ENCODE data around the gene MYB. TPM values are rescaled to one million over a fixed set of nuclear protein-coding genes. Genes with fewer than 3 reads are reported as not detected.
A peak's percentile ranks its signal among the peaks of the same experiment; 100 is the strongest.
"Not testable (repeated sequence)": the region's sequence is repeated elsewhere in the genome, so short reads cannot be mapped to it uniquely, and the experiment has no call there.

Gene MYB
- total and polyA plus RNA-seq, 5 donors from 2014 or later, result 1.4 to 17.4 (median 4.6) TPM

DNA sequence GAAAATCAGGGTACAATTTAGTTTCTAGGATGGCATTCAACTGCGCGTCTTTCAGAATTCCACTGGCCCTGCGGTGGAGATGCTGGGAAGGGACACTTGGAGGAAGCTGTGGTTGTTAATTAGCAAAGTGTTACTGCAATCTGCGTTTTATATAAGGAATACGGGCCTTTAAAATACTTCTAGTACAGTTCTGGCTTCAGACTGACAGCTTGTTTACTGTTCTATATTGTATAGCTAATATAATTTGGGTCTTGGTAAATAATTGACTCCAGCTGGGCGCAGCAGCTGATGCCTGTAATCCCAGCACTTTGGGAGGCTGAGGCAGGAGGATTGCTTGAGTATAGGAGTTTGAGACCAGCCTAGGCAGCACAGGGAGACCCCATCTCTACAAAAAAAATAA lies 63.7 kb downstream of the MYB start:
- H3K27ac Mint-ChIP-seq, result no peak overlapping the region
- H3K4me1 Mint-ChIP-seq, result peaks cover 0 to 4% (median 1%) of the 10 kb centered on the region in 4 donors
- H3K27me3 ChIP-seq (ENCODE audit: control insufficient read depth, insufficient read depth, low read length), result no peaks in the 10 kb centered on the region
- peaks cover 4% of the 10 kb centered on the region for H3K27me3 Mint-ChIP-seq
- H3K9me3 ChIP-seq (ENCODE audit: control insufficient read depth in 2 of 2, low read length in 2 of 2), result no peaks in the 10 kb centered on the region
- DNase-seq, result no peak
- H3K4me1 ChIP-seq (ENCODE audit: control insufficient read depth, insufficient read depth, low read length, poor library complexity, severe bottlenecking), result no peaks in the 10 kb centered on the region
- no peaks in the 10 kb centered on the region for H3K36me3 Mint-ChIP-seq
- no peak overlapping the region for H3K27ac ChIP-seq (ENCODE audit: insufficient read depth, low read length, poor library complexity, severe bottlenecking)
- no peak for ATAC-seq (ENCODE audit: low read depth in 2 of 2)
- no peaks in the 10 kb centered on the region for H3K36me3 ChIP-seq (ENCODE audit: control insufficient read depth, insufficient read depth, low read length)
- peaks cover 0 to 1% (median 0%) of the 10 kb centered on the region in 7 donors for H3K9me3 Mint-ChIP-seq
- H3K4me3 ChIP-seq (ENCODE audit: low read depth, low read length), result no peak overlapping the region
- peak overlapping the region in 1 of 4 donors; percentile 27 for H3K4me3 Mint-ChIP-seq

DNA sequence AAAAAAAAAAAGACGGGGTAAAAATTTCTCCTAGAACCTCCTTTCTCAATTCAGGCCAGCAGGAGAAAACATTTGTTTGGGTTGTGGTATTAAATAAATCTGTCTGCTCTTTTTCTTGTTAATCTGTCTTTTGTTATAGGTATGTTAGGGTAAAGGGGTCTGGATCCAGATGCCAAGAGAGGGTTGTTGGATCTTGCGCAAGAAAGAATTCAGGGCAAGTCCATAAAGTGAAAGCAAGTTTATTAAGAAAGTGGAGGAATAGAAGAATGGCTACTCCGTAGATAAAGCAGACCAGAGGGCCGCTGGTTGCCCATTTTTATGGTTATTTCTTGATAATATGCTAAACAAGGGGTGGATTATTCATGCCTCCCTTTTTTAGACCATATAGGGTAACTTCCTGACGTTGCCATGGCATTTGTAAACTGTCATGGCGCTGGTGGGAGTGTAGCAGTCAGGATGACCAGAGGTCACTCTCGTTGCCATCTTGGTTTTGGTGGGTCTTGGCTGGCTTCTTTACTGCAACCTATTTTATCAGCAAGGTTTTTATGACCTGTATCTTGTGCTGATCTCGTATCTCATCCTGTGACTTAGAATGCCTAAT lies 65.4 kb downstream of the MYB start:
- ATAC-seq (ENCODE audit: low read depth in 2 of 2), result not testable (repeated sequence)

DNA sequence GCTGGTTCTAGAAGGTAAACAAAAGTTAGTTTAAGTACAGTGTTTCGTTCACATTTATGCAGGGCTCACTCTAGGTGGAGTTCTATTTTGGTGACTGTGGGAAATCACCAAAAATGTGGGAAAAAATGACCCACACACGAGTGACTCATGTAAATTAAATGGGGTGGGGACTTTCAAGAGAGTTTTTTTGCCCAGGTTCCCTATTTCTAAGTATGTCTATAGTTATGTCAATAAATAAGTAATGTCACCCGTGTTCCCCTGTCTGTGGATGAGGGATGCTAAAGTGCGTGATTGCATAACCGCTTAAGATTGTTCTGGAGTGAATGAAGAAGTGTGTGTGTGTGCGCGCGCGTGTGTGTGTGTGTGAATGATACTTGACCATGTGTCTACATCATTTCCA lies 69.1 kb downstream of the MYB start:
- Mint-ChIP-seq H3K4me1 (no peaks in the 10 kb centered on the region), H3K27ac (no peak overlapping the region), H3K27me3 (peaks cover 4% of the 10 kb centered on the region), H3K4me3 (no peak overlapping the region), H3K9me3 (peaks cover 0 to 1% (median 0%) of the 10 kb centered on the region in 7 donors), H3K36me3 (no peaks in the 10 kb centered on the region)
- no peaks in the 10 kb centered on the region for H3K36me3 ChIP-seq (ENCODE audit: control insufficient read depth, insufficient read depth, low read length)
- H3K4me1 ChIP-seq (ENCODE audit: control insufficient read depth, insufficient read depth, low read length, poor library complexity, severe bottlenecking), result no peaks in the 10 kb centered on the region
- H3K27ac ChIP-seq (ENCODE audit: insufficient read depth, low read length, poor library complexity, severe bottlenecking), result no peak overlapping the region
- no peaks in the 10 kb centered on the region for H3K9me3 ChIP-seq (ENCODE audit: control insufficient read depth in 2 of 2, low read length in 2 of 2)
- ATAC-seq (ENCODE audit: low read depth in 2 of 2) (no peak), DNase-seq (no peak)
- no peak overlapping the region for H3K4me3 ChIP-seq (ENCODE audit: low read depth, low read length)
- H3K27me3 ChIP-seq (ENCODE audit: control insufficient read depth, insufficient read depth, low read length), result no peaks in the 10 kb centered on the region

More for the DNA sequence above, 65.4 kb downstream of the MYB start:
- not testable (repeated sequence) for H3K4me1 ChIP-seq (ENCODE audit: control insufficient read depth, insufficient read depth, low read length, poor library complexity, severe bottlenecking); H3K4me3 Mint-ChIP-seq; H3K9me3 Mint-ChIP-seq; H3K9me3 ChIP-seq (ENCODE audit: control insufficient read depth in 2 of 2, low read length in 2 of 2); H3K36me3 Mint-ChIP-seq; H3K36me3 ChIP-seq (ENCODE audit: control insufficient read depth, insufficient read depth, low read length); DNase-seq; H3K27me3 ChIP-seq (ENCODE audit: control insufficient read depth, insufficient read depth, low read length); H3K4me1 Mint-ChIP-seq; H3K27ac ChIP-seq (ENCODE audit: insufficient read depth, low read length, poor library complexity, severe bottlenecking); H3K4me3 ChIP-seq (ENCODE audit: low read depth, low read length); H3K27me3 Mint-ChIP-seq; H3K27ac Mint-ChIP-seq

DNA sequence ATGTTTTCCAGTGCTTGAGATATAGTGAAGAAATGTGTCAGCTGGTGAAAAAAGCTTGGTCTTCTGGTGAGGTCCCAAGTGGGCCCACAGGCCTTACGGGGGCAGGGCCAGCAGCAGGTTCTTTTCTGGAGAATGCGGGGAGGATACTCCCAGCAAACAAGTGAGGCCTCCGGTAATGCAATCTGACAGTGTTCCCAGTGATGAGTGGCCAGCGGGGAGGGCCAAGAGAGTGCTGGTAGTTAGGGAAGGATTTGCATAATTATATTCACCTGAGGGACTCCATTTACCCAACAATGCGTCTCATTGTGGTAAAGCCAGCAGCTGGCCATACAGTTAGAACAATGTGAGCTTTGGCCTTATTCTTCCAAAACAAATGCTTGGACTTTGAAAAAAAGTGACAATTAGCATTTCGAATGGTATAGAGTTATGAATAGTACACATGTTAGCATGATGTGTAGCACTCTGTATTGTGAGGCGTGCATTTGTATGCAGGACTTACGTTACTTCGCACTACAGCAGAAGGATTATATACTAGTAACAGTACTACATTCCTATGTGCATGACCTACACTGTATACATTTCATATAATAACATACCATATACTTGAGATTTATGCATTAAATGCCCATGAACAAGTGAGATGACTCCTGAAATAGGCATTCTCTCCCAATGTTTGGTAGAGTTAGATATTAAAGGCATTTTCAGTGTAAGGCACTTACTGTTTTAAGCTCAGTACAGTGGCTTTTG lies 69.8 kb downstream of the MYB start:
- no peaks in the 10 kb centered on the region for H3K36me3 ChIP-seq (ENCODE audit: control insufficient read depth, insufficient read depth, low read length)
- no peaks in the 10 kb centered on the region for H3K27me3 ChIP-seq (ENCODE audit: control insufficient read depth, insufficient read depth, low read length)
- DNase-seq, result no peak
- H3K4me1 ChIP-seq (ENCODE audit: control insufficient read depth, insufficient read depth, low read length, poor library complexity, severe bottlenecking), result no peaks in the 10 kb centered on the region
- no peaks in the 10 kb centered on the region for H3K4me1 Mint-ChIP-seq
- no peaks in the 10 kb centered on the region for H3K9me3 ChIP-seq (ENCODE audit: control insufficient read depth in 2 of 2, low read length in 2 of 2)
- no peak for ATAC-seq (ENCODE audit: low read depth in 2 of 2)
- H3K27ac ChIP-seq (ENCODE audit: insufficient read depth, low read length, poor library complexity, severe bottlenecking), result no peak overlapping the region
- H3K4me3 Mint-ChIP-seq, result no peak overlapping the region
- H3K9me3 Mint-ChIP-seq, result peaks cover 0 to 1% (median 0%) of the 10 kb centered on the region in 7 donors
- H3K27me3 Mint-ChIP-seq, result no peaks in the 10 kb centered on the region
- no peak overlapping the region for H3K4me3 ChIP-seq (ENCODE audit: low read depth, low read length)
- no peaks in the 10 kb centered on the region for H3K36me3 Mint-ChIP-seq
- H3K27ac Mint-ChIP-seq, result peak overlapping the region in 1 of 3 donors; percentile 41

DNA sequence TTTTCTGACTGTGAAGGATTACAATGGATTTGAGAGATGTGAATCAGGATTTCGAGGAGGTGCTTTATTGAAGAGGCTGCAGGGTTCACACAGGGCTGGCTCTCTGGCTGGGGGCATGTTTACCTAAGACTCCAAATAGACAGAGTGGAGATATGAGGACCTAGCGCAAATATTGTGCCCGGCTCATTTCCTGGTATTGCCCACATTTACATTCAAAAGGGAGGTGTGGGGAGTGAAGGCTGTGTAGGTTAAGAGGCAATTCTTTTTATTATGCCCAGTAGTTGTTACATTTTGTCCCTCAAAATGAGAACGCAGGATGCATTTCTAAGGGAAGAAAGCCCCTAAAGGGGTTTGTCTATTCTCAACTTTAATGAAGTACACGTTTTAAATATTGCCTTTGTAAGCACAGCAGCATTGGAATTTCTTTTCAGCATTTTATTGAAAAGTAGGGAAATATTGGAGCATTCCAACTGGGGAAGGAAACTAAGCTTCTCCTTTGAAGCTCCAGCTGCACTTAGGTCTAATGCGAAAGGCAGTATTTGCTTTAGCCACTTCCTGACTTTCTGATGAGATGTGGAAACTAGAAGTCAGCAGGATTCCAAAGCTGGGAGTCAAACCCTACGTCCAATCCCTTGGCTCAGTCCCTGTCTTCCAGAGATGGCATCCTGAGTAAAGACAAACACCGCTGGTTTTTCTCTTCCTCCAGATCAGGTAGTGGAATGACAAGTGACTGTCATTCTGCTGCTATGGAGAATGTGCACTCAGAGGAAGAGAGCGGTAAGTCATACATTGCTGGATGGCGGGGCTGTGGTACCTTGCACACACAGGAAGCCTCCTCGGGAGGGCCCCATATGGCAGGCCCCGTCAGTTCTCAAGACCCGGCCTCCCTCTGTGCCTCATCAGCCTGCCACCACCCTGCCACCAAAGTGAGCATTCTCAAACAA lies 70.7 kb downstream of the MYB start:
- H3K27ac ChIP-seq (ENCODE audit: insufficient read depth, low read length, poor library complexity, severe bottlenecking), result no peak overlapping the region
- ATAC-seq (ENCODE audit: low read depth in 2 of 2), result no peak
- no peaks in the 10 kb centered on the region for H3K36me3 Mint-ChIP-seq
- H3K4me1 Mint-ChIP-seq, result no peaks in the 10 kb centered on the region
- no peaks in the 10 kb centered on the region for H3K27me3 Mint-ChIP-seq
- no peaks in the 10 kb centered on the region for H3K27me3 ChIP-seq (ENCODE audit: control insufficient read depth, insufficient read depth, low read length)
- no peaks in the 10 kb centered on the region for H3K36me3 ChIP-seq (ENCODE audit: control insufficient read depth, insufficient read depth, low read length)
- no peak overlapping the region for H3K4me3 ChIP-seq (ENCODE audit: low read depth, low read length)
- H3K4me1 ChIP-seq (ENCODE audit: control insufficient read depth, insufficient read depth, low read length, poor library complexity, severe bottlenecking), result no peaks in the 10 kb centered on the region
- H3K9me3 Mint-ChIP-seq, result peaks cover 0 to 1% (median 0%) of the 10 kb centered on the region in 7 donors
- no peaks in the 10 kb centered on the region for H3K9me3 ChIP-seq (ENCODE audit: control insufficient read depth in 2 of 2, low read length in 2 of 2)
- DNase-seq, result peak in 1 of 3 donors; percentile 24
- H3K27ac Mint-ChIP-seq, result peak overlapping the region in 1 of 3 donors; percentile 41
- H3K4me3 Mint-ChIP-seq, result no peak overlapping the region

DNA sequence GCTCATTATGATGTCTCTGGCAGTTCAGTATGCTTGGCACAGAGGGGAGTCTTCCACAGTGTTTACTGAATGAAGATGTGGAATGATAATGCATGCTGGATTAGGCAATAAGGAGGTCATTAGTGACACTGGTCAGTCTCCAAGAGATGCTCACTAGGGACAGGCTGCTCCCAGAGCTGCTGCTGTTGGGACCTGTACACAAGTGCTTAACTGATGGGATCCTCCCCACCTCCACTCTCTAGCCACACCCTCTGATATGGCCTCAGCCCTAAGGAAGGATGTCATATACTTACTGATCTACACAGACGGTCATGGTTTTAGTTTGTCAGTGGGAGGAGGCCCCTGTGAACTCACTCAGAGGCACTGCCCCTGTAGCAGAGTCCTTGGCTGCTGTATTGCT lies 73.4 kb downstream of the MYB start:
- no peak for DNase-seq
- H3K36me3 ChIP-seq (ENCODE audit: control insufficient read depth, insufficient read depth, low read length), result no peaks in the 10 kb centered on the region
- H3K9me3 Mint-ChIP-seq, result peaks cover 0 to 1% (median 0%) of the 10 kb centered on the region in 7 donors
- no peak overlapping the region for H3K27ac ChIP-seq (ENCODE audit: insufficient read depth, low read length, poor library complexity, severe bottlenecking)
- H3K4me1 ChIP-seq (ENCODE audit: control insufficient read depth, insufficient read depth, low read length, poor library complexity, severe bottlenecking), result no peaks in the 10 kb centered on the region
- H3K4me3 Mint-ChIP-seq, result no peak overlapping the region
- H3K4me3 ChIP-seq (ENCODE audit: low read depth, low read length), result no peak overlapping the region
- H3K4me1 Mint-ChIP-seq, result no peaks in the 10 kb centered on the region
- no peak overlapping the region for H3K27ac Mint-ChIP-seq
- H3K36me3 Mint-ChIP-seq, result no peaks in the 10 kb centered on the region
- no peaks in the 10 kb centered on the region for H3K27me3 Mint-ChIP-seq
- no peaks in the 10 kb centered on the region for H3K9me3 ChIP-seq (ENCODE audit: control insufficient read depth in 2 of 2, low read length in 2 of 2)
- ATAC-seq (ENCODE audit: low read depth in 2 of 2), result no peak
- H3K27me3 ChIP-seq (ENCODE audit: control insufficient read depth, insufficient read depth, low read length), result no peaks in the 10 kb centered on the region

DNA sequence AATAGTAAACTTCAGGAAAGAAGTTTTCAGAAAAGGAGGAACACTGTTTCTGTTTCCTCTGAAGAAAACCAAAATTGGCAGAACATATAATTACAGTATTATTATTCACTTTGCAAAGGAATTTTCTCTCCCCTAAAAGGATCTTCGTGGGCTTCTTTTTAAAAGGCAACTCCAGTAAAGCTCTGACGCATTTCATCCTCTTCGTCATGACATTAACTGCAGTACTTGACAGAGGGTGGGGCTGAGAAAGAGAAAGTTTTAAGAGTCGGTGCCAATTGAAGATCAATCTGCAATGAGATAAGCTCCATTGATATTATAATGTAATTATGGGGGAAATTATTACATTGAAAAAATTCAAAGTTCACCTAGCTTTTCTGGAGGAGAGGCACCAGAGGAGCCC lies 75.8 kb downstream of the MYB start:
- Mint-ChIP-seq H3K4me3 (no peak overlapping the region), H3K36me3 (no peaks in the 10 kb centered on the region), H3K27me3 (no peaks in the 10 kb centered on the region)

More for the DNA sequence above, 75.8 kb downstream of the MYB start:
- no peaks in the 10 kb centered on the region for H3K27me3 ChIP-seq (ENCODE audit: control insufficient read depth, insufficient read depth, low read length)
- no peak overlapping the region for H3K4me3 ChIP-seq (ENCODE audit: low read depth, low read length)
- no peaks in the 10 kb centered on the region for H3K9me3 Mint-ChIP-seq
- no peak for DNase-seq
- H3K9me3 ChIP-seq (ENCODE audit: control insufficient read depth in 2 of 2, low read length in 2 of 2), result no peaks in the 10 kb centered on the region
- no peak for ATAC-seq (ENCODE audit: low read depth in 2 of 2)
- no peaks in the 10 kb centered on the region for H3K36me3 ChIP-seq (ENCODE audit: control insufficient read depth, insufficient read depth, low read length)
- H3K27ac Mint-ChIP-seq, result no peak overlapping the region
- no peaks in the 10 kb centered on the region for H3K4me1 Mint-ChIP-seq
- H3K4me1 ChIP-seq (ENCODE audit: control insufficient read depth, insufficient read depth, low read length, poor library complexity, severe bottlenecking), result no peaks in the 10 kb centered on the region
- H3K27ac ChIP-seq (ENCODE audit: insufficient read depth, low read length, poor library complexity, severe bottlenecking), result no peak overlapping the region

Measured in CD4-positive, CD25-positive, alpha-beta regulatory T cell (primary cell).